ENCODE results near the gene FAM20C.

GRCh38 chr7:271266-272107 lies 79.1 kb downstream of the FAM20C start:
- TF ChIP-seq CTCF (IDR thresholded peaks at IDR 0.05) (no peak), EP300 (IDR thresholded peaks at IDR 0.05) (no peak), POLR2A (IDR thresholded peaks at IDR 0.05) (no peak)
